Suprapubic skin (tissue), 4 donors: ENCODE results near the gene DAAM2. TPM values are rescaled to one million over a fixed set of nuclear protein-coding genes. Genes with fewer than 3 reads are reported as not detected.

ENCODE experiments used
- DNase-seq, 2 donors: peaks; one replicate each; pipeline ENCODE4 v3.0.0-alpha.2; 2019; ENCODE audit warnings: low spot score in 2 of 2
- H3K27ac ChIP-seq: fragments of 200-600 bp; sonication (generic); one replicate; pipeline ENCODE4 v1.5.1; 2019
- H3K27me3 ChIP-seq: fragments of 200-600 bp; sonication (generic); one replicate; pipeline ENCODE4 v1.5.1; 2019
- H3K36me3 ChIP-seq: fragments of 200-600 bp; sonication (generic); one replicate; pipeline ENCODE4 v1.5.1; 2019
- H3K4me1 ChIP-seq: fragments of 200-600 bp; sonication (generic); one replicate; pipeline ENCODE4 v1.5.1; 2019
- H3K4me3 ChIP-seq: fragments of 200-600 bp; sonication (generic); one replicate; pipeline ENCODE4 v1.5.1; 2019; ENCODE audit warnings: mild to moderate bottlenecking
- H3K9me3 ChIP-seq: fragments of 200-600 bp; sonication (generic); one replicate; pipeline ENCODE4 v1.5.1; 2019
- EP300 ChIP-seq: sonication (generic); formaldehyde crosslinking; IDR thresholded peaks from one replicate; pipeline ENCODE4 v1.6.1; 2017; ENCODE audit warnings: antibody characterized with exemption
- POLR2A ChIP-seq, 2 donors: fragments of 450-650 bp; IDR thresholded peaks; one replicate each; pipeline ENCODE4 v1.6.1; 2017; ENCODE audit warnings: antibody characterized with exemption in 2 of 2, mild to moderate bottlenecking in 2 of 2, moderate library complexity in 2 of 2
- POLR2AphosphoS5 ChIP-seq, 3 donors: sonication (generic); formaldehyde crosslinking; IDR thresholded peaks; one replicate each; pipeline ENCODE4 v1.6.1; 2017; ENCODE audit warnings: antibody characterized with exemption in 3 of 3
- WGBS: methylation state at CpG from one replicate; pipeline ENCODE4 v1.1.5; 2018; 5-methylcytosine and 5-hydroxymethylcytosine counted together
- total RNA-seq, 4 donors: library from RNA; depleted of rRNA; stranded (reverse); fragments of >200 nt; gene quantifications; one replicate each; pipeline ENCODE4 v1.1.0, GENCODE V29; 2016
- TF ChIP-seq, protein P1 (sequence below), 2 donors: fragments of 200-600 bp in 1 of 2; fragments of 450-650 bp in 1 of 2; sonication (generic) in 1 of 2; IDR thresholded peaks; one replicate each; pipeline ENCODE4 v1.5.1; 2016 to 2019; ENCODE audit warnings: antibody characterized with exemption in 2 of 2, mild to moderate bottlenecking in 1 of 2, moderate library complexity in 1 of 2

Gene DAAM2
- total RNA-seq, 4 donors from 2014 or later, result 4.7 to 17.6 (median 9.9) TPM

DNA sequence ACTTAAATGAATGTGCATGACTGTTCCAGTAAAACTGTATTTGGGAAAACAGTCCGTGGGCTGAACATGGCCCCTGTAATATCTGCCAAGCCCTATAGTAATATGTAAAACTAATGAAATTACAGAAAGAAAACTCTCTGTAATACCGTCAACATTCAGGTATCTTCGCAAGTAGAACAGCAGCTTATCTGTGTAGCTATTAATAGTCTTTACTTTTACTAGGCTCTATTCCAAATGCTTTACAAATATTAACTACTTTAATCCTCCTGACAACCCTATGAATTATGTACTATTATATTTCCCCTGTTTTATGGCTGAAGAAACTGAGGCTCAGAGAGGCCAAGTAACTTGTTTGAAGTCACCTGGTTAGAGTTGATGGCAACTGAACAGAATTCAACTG is 57.1 kb downstream of the DAAM2 start:
- 69% methylated on average over 3 of the region's 3 CpGs for WGBS
- no peaks in the 10 kb centered on the region for H3K4me1 ChIP-seq
- no peaks in the 10 kb centered on the region for H3K9me3 ChIP-seq
- TF ChIP-seq, protein P1, sequence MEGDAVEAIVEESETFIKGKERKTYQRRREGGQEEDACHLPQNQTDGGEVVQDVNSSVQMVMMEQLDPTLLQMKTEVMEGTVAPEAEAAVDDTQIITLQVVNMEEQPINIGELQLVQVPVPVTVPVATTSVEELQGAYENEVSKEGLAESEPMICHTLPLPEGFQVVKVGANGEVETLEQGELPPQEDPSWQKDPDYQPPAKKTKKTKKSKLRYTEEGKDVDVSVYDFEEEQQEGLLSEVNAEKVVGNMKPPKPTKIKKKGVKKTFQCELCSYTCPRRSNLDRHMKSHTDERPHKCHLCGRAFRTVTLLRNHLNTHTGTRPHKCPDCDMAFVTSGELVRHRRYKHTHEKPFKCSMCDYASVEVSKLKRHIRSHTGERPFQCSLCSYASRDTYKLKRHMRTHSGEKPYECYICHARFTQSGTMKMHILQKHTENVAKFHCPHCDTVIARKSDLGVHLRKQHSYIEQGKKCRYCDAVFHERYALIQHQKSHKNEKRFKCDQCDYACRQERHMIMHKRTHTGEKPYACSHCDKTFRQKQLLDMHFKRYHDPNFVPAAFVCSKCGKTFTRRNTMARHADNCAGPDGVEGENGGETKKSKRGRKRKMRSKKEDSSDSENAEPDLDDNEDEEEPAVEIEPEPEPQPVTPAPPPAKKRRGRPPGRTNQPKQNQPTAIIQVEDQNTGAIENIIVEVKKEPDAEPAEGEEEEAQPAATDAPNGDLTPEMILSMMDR (IDR thresholded peaks at IDR 0.05), result no peak
- TF ChIP-seq POLR2A (IDR thresholded peaks at IDR 0.05), result no peak
- TF ChIP-seq POLR2AphosphoS5 (IDR thresholded peaks at IDR 0.05), result no peak
- TF ChIP-seq EP300, result no peak
- H3K27me3 ChIP-seq, result no peaks in the 10 kb centered on the region
- H3K27ac ChIP-seq, result no peak overlapping the region
- DNase-seq, result no peak
- H3K36me3 ChIP-seq, result no peaks in the 10 kb centered on the region
- H3K4me3 ChIP-seq, result no peak overlapping the region

DNA sequence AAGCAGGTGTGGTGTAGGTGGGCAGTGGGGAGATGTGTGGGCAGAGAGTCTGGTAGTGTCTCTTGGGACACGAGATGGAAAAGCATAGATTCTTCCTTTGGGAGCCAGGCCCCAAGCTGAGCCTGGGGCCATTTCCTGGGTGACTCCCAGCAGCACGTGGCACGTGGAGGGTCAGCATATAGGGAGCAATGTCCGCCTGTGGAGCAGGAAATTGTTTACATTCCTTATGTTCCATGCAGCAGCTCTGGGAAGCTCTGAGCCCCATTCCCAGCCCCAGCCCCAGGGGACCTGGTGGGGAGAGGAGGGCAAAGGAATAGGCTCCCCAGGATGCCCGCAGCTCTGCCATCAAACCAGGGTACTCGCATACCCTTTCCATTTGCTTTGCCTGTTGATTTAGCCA is 57.6 kb downstream of the DAAM2 start:
- no peaks in the 10 kb centered on the region for H3K27me3 ChIP-seq
- no peaks in the 10 kb centered on the region for H3K4me1 ChIP-seq
- H3K27ac ChIP-seq, result no peak overlapping the region
- no peak overlapping the region for H3K4me3 ChIP-seq
- no peak for DNase-seq
- 52% methylated on average over 6 of the region's 6 CpGs for WGBS
- no peaks in the 10 kb centered on the region for H3K36me3 ChIP-seq
- H3K9me3 ChIP-seq, result no peaks in the 10 kb centered on the region
- TF ChIP-seq POLR2AphosphoS5 (IDR thresholded peaks at IDR 0.05), result no peak
- no peak for TF ChIP-seq EP300
- TF ChIP-seq, protein P1 (IDR thresholded peaks at IDR 0.05), result no peak
- TF ChIP-seq POLR2A (IDR thresholded peaks at IDR 0.05), result no peak

DNA sequence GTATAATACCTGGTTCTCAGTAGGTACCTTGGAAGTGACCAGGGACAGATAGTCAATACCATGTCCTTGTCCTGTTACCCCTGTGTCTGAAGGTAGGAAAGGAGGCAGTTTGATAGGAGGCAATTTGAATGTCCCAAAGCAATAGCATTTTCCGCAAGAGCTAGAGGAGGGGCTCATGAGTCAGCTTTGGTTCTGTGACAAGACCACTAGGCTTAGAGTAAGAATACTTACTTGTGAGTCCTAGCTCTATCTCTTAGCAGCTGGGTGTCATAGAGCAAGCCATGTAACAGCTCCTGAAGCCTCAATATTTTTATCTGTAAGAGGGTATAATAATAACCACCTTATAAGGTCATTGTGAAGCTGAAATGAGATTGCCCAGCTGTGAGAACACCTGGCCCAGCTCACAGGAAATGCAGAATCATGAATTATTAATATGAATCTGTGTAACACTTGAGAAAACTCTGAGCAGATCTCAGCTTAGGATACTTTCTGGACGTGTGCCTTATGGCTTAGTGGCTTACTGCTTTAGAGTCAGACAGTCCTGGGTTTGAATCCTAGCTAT is 58.6 kb downstream of the DAAM2 start:
- H3K27me3 ChIP-seq, result no peaks in the 10 kb centered on the region
- H3K9me3 ChIP-seq, result no peaks in the 10 kb centered on the region
- no peaks in the 10 kb centered on the region for H3K36me3 ChIP-seq
- no peak for DNase-seq
- TF ChIP-seq EP300 (no peak), POLR2A (IDR thresholded peaks at IDR 0.05) (no peak), POLR2AphosphoS5 (IDR thresholded peaks at IDR 0.05) (no peak)
- TF ChIP-seq, protein P1 (IDR thresholded peaks at IDR 0.05), result no peak
- no peaks in the 10 kb centered on the region for H3K4me1 ChIP-seq
- no peak overlapping the region for H3K4me3 ChIP-seq
- WGBS, result 76% methylated on average over 2 of the region's 2 CpGs
- no peak overlapping the region for H3K27ac ChIP-seq

DNA sequence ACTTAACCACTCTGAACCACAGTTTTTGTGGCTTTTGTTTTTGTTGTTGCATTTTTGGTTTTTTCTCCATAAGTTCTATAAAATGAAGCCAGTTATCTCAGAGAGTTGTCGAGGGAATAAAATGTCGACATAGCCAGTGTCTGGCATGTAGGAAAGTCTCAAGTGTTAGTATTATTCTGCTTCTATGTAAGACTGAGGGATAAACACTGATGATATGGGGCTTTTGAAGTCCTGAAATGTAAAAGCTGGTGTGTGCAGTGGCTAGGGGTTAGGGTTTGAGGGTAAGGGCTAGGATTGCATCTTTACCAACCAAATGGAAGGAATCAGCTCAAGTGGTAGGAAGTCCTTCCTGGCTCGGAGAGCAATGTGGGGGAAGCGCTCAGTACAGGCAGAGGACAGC is 59.2 kb downstream of the DAAM2 start:
- H3K36me3 ChIP-seq, result no peaks in the 10 kb centered on the region
- no peak for DNase-seq
- H3K4me1 ChIP-seq, result no peaks in the 10 kb centered on the region
- H3K9me3 ChIP-seq, result no peaks in the 10 kb centered on the region
- WGBS, result 89% methylated on average over 4 of the region's 4 CpGs
- no peaks in the 10 kb centered on the region for H3K27me3 ChIP-seq
- no peak overlapping the region for H3K4me3 ChIP-seq
- TF ChIP-seq, protein P1 (IDR thresholded peaks at IDR 0.05), result no peak
- no peak overlapping the region for H3K27ac ChIP-seq

DNA sequence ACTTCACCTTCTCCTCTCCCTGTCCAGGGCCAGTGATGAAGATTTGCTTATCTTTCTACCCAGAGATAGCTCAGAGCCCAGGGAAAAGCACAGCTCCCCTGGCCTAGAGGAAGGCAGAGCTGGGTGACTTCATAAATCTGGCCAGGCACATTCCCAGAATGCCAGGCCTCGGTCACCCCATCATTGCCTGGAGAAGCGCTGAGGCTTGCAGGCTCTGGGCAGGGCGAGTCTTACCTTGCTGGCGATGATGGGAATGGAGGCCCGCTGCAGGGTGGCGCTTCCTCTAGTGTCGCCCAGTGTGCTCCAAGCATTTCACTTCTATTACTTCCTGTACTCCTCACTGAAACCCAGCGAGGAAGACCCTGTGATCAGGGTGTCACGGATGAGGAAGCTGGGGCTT is 60.1 kb downstream of the DAAM2 start:
- WGBS, result 77% methylated on average over 3 of the region's 9 CpGs
- H3K36me3 ChIP-seq, result no peaks in the 10 kb centered on the region
- H3K4me1 ChIP-seq, result no peaks in the 10 kb centered on the region

More for the DNA sequence above, 60.1 kb downstream of the DAAM2 start:
- no peak overlapping the region for H3K27ac ChIP-seq
- no peak overlapping the region for H3K4me3 ChIP-seq
- DNase-seq, result no peak
- H3K9me3 ChIP-seq, result no peaks in the 10 kb centered on the region
- TF ChIP-seq POLR2AphosphoS5 (IDR thresholded peaks at IDR 0.05) (no peak), POLR2A (IDR thresholded peaks at IDR 0.05) (no peak), EP300 (no peak)
- TF ChIP-seq, protein P1 (IDR thresholded peaks at IDR 0.05), result no peak
- H3K27me3 ChIP-seq, result no peaks in the 10 kb centered on the region
